SK-N-SH (cell line): Measurements from ENCODE around the gene HOMER2.

Experiments
- CTCF ChIP-seq: fragments of 200-600 bp; sonication (generic); IDR thresholded peaks from 2 replicates; pipeline ENCODE4 v1.6.1; 2017; ENCODE audit warnings: antibody characterized with exemption, mild to moderate bottlenecking, moderate library complexity
- MEF2A ChIP-seq: IDR thresholded peaks from 2 replicates; pipeline ENCODE4 v1.4.0; 2012; ENCODE audit warnings: low read depth, borderline replicate concordance
- POLR2AphosphoS5 ChIP-seq: IDR thresholded peaks from 2 replicates; pipeline ENCODE4 v1.6.1; 2012; ENCODE audit warnings: low read depth, low read length
- TEAD4 ChIP-seq: IDR thresholded peaks from 2 replicates; pipeline ENCODE4 v1.4.0; 2012; ENCODE audit warnings: mild to moderate bottlenecking, borderline replicate concordance; ENCODE audit not compliant: insufficient read depth

- TF ChIP-seq CTCF (no peak), MEF2A (no peak), POLR2AphosphoS5 (no peak), TEAD4 (no peak)
Observed at GRCh38 chr15:82943176-82943575, 9.3 kb downstream of the HOMER2 start.
